ENCODE data around the gene FOXP2. TPM values are rescaled to one million over a fixed set of nuclear protein-coding genes. Genes with fewer than 3 reads are reported as not detected.

The FOXP2 gene
- total and polyA plus RNA-seq, 10 of the 15 experiments (the other 5 are each of a cell fraction or from before 2014, with no cell fraction given): 0.99 to 2.5 (median 1.8) TPM

GRCh38 chr7:114700247-114700928, 285.8 kb downstream of the FOXP2 start:
- 47% methylated on average over 3 of the region's 3 CpGs for WGBS (ENCODE audit: insufficient coverage, insufficient replicate concordance, low lambda C conversion rate, missing lambda C conversion rate)
- no peak for DNase-seq (ENCODE audit: low read depth, low spot score)
- BruUV-seq (replicated peaks): no TSS peak
- H3K27ac ChIP-seq (ENCODE audit: control insufficient read depth, insufficient read depth): no peak overlapping the region
- in situ Hi-C loops (cut with MboI) (no loop called here), intact Hi-C loops (cut with micrococcal nuclease; ENCODE audit: unreplicated experiment) (no loop called here)
- H3K79me2 ChIP-seq (ENCODE audit: control insufficient read depth, insufficient read depth, low read length): no peaks in the 10 kb centered on the region
- H3K9me3 ChIP-seq (replicated peaks; ENCODE audit: control insufficient read depth, insufficient read depth, low read length): no peaks in the 10 kb centered on the region
- H3K9ac ChIP-seq (ENCODE audit: control insufficient read depth, insufficient read depth, low read length): no peak overlapping the region
- RAD21 ChIA-PET (ENCODE audit: unreplicated experiment): no interaction called here
- no peak overlapping the region for H2AFZ ChIP-seq (ENCODE audit: control insufficient read depth, low read depth, low read length)
- H4K20me1 ChIP-seq (ENCODE audit: control insufficient read depth, insufficient read depth): no peaks in the 10 kb centered on the region
- CTCF ChIA-PET: interaction anchor here (0.6 to 1.4 kb wide), 2 partner anchors 14 to 1587 kb away, joined by 3 read pairs; no protein-coding TSS in a partner anchor
- FAIRE-seq: peak; percentile 35
- H3K4me1 ChIP-seq (ENCODE audit: control insufficient read depth, insufficient read depth, low read length): no peaks in the 10 kb centered on the region
- H3K27me3 ChIP-seq (replicated peaks in 1 of 2; ENCODE audit: control insufficient read depth in 2 of 2, insufficient read depth in 2 of 2, low read length in 1 of 2): no peaks in the 10 kb centered on the region
- H3K36me3 ChIP-seq (ENCODE audit: control insufficient read depth in 2 of 2, insufficient read depth in 2 of 2, low read length in 1 of 2): no peaks in the 10 kb centered on the region
- no peak overlapping the region for H3K4me3 ChIP-seq
- H3K4me2 ChIP-seq (ENCODE audit: control insufficient read depth, insufficient read depth): no peak overlapping the region
- POLR2A ChIA-PET: interaction anchor here (0.6 kb wide), 1 partner anchor 58 kb away, joined by 3 read pairs; no protein-coding TSS in a partner anchor
- TF ChIP-seq HCFC1 (IDR thresholded peaks at IDR 0.05; ENCODE audit: low read length) (no peak), JUNB (IDR thresholded peaks at IDR 0.05) (peak; percentile 30; the same call in 1 of the 2 replicates)
- ATAC-seq: peak; percentile 26; the same call in 1 of the 3 replicates
- SMC1A ChIA-PET (ENCODE audit: uncharacterized antibody, unreplicated experiment): no interaction called here

- H3K79me2 ChIP-seq (ENCODE audit: control insufficient read depth, insufficient read depth, low read length): no peaks in the 10 kb centered on the region
- TF ChIP-seq SMAD1 (IDR thresholded peaks at IDR 0.05; ENCODE audit: low read depth, partially characterized antibody) (no peak), SP1 (IDR thresholded peaks at IDR 0.05; ENCODE audit: low read depth, low read length) (no peak), ZBTB33 (IDR thresholded peaks at IDR 0.05) (no peak), MAX (IDR thresholded peaks at IDR 0.05; ENCODE audit: low read depth, low read length) (no peak), CREM (IDR thresholded peaks at IDR 0.05; ENCODE audit: low read depth) (no peak), NFYA (IDR thresholded peaks at IDR 0.05; ENCODE audit: borderline replicate concordance, low read depth, low read length) (no peak), LARP7 (IDR thresholded peaks at IDR 0.05) (no peak), NR2F1 (conservative IDR thresholded peaks at IDR 0.05) (no peak), STAT1 (conservative IDR thresholded peaks at IDR 0.05) (no peak), MLLT1 (IDR thresholded peaks at IDR 0.05) (no peak), ZNF622 (IDR thresholded peaks at IDR 0.05) (no peak), MTA2 (IDR thresholded peaks at IDR 0.05; ENCODE audit: low read depth) (no peak), RCOR1 (conservative IDR thresholded peaks at IDR 0.05; ENCODE audit: low read depth, low read length) (no peak), SIN3A (IDR thresholded peaks at IDR 0.05; ENCODE audit: low read depth, low read length) (no peak)
Measured at GRCh38 chr7:114703677-114704076, 289.1 kb downstream of the FOXP2 start.

More at GRCh38 chr7:114703677-114704076, 289.1 kb downstream of the FOXP2 start:
- no peak overlapping the region for H3K4me3 ChIP-seq
- in situ Hi-C loops (cut with MboI) (no loop called here), intact Hi-C loops (cut with micrococcal nuclease; ENCODE audit: unreplicated experiment) (no loop called here)
- no peak overlapping the region for H3K27ac ChIP-seq (ENCODE audit: control insufficient read depth, insufficient read depth)
- H3K9me3 ChIP-seq (replicated peaks; ENCODE audit: control insufficient read depth, insufficient read depth, low read length): no peaks in the 10 kb centered on the region
- CTCF ChIA-PET: interaction anchor here (0.9 kb wide), 1 partner anchor 10 kb away, joined by 4 read pairs; no protein-coding TSS in a partner anchor
- FAIRE-seq (no peak), DNase-seq (ENCODE audit: low read depth, low spot score) (no peak), ATAC-seq (no peak)
- RAD21 ChIA-PET (ENCODE audit: unreplicated experiment): no interaction called here
- 68% methylated on average over 6 of the region's 6 CpGs for WGBS (ENCODE audit: insufficient coverage, insufficient replicate concordance, low lambda C conversion rate, missing lambda C conversion rate)
- no peak overlapping the region for H2AFZ ChIP-seq (ENCODE audit: control insufficient read depth, low read depth, low read length)
- SMC1A ChIA-PET (ENCODE audit: uncharacterized antibody, unreplicated experiment): interaction anchor here (1.1 to 1.3 kb wide), 2 partner anchors 10 to 20 kb away, joined by 3 to 4 read pairs; no protein-coding TSS in a partner anchor
- H3K4me2 ChIP-seq (ENCODE audit: control insufficient read depth, insufficient read depth): no peak overlapping the region
- no peaks in the 10 kb centered on the region for H3K27me3 ChIP-seq (replicated peaks in 1 of 2; ENCODE audit: control insufficient read depth in 2 of 2, insufficient read depth in 2 of 2, low read length in 1 of 2)
- POLR2A ChIA-PET: interaction anchor here (0.6 kb wide), 1 partner anchor 97 kb away, joined by 4 read pairs; no protein-coding TSS in a partner anchor
- H3K36me3 ChIP-seq (ENCODE audit: control insufficient read depth in 2 of 2, insufficient read depth in 2 of 2, low read length in 1 of 2): no peaks in the 10 kb centered on the region
- H4K20me1 ChIP-seq (ENCODE audit: control insufficient read depth, insufficient read depth): no peaks in the 10 kb centered on the region
- no peak overlapping the region for H3K9ac ChIP-seq (ENCODE audit: control insufficient read depth, insufficient read depth, low read length)
- H3K4me1 ChIP-seq (ENCODE audit: control insufficient read depth, insufficient read depth, low read length): no peaks in the 10 kb centered on the region
- BruUV-seq (replicated peaks): no TSS peak

Measured in GM12878 (cell line).